ENCODE data around the gene TRAF5.

GRCh38 chr1:211332036-211332616 lies 5.5 kb downstream of the TRAF5 start:
- no peak for TF ChIP-seq CTCF (conservative IDR thresholded peaks at IDR 0.05)
- no peak for TF ChIP-seq EZH2 (IDR thresholded peaks at IDR 0.05; ENCODE audit: low read depth)
